Thyroid gland (tissue), 4 donors: ENCODE data around the gene ELL.

Experiments
- POLR2A ChIP-seq, 2 donors: fragments of 450-650 bp; IDR thresholded peaks; one replicate each; pipeline ENCODE4 v1.6.1; 2017; ENCODE audit warnings: antibody characterized with exemption in 2 of 2, mild to moderate bottlenecking in 2 of 2, moderate library complexity in 1 of 2
- TF ChIP-seq, protein P1 (sequence below), 6 experiments: fragments of 200-600 bp in 3 of 6; fragments of 450-650 bp in 3 of 6; sonication (generic) in 3 of 6; IDR thresholded peaks; one replicate each; pipeline ENCODE4 v1.5.1; 2016 to 2019; ENCODE audit warnings: antibody characterized with exemption in 6 of 6, mild to moderate bottlenecking in 2 of 6, inconsistent platforms in 1 of 6, moderate library complexity in 1 of 6

DNA sequence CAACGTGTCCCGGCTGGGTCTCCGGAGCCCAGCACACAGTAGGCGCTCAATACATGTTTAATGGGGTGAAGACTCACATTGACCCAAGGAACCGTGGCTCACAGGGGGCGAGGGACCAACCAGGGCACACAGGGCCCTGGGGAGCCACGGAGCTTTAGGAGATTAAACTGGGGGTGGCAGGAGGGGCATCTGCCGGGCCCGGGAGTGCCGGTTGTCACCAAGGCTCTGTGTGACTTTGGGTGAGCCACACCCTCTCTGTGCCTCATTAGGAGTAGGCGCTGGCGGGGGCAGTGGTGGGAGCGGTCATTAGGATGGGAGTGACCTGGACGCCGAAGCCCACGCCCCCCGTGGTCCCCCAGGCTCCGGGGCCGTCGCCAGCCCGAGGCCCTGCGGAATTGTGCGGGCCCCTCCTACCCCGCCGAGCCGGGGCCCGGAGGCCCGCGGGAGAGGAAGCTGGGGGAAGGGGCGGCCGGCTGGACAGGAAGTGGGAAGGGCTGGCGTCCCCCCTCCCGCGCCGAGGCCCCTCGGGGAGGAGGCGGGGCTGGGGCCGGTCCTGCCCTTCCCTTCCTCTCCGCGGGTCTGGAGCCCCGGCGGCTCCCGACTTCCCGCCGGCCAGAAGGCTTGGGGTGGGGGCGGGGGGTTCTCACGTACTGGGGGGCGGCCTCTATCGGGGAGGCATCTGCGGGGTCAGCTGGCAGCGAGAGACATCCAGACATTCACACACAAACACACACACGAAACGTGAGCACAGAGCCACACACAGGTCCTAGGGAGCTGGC is 104.4 kb downstream of the ELL start:
- TF ChIP-seq, protein P1, sequence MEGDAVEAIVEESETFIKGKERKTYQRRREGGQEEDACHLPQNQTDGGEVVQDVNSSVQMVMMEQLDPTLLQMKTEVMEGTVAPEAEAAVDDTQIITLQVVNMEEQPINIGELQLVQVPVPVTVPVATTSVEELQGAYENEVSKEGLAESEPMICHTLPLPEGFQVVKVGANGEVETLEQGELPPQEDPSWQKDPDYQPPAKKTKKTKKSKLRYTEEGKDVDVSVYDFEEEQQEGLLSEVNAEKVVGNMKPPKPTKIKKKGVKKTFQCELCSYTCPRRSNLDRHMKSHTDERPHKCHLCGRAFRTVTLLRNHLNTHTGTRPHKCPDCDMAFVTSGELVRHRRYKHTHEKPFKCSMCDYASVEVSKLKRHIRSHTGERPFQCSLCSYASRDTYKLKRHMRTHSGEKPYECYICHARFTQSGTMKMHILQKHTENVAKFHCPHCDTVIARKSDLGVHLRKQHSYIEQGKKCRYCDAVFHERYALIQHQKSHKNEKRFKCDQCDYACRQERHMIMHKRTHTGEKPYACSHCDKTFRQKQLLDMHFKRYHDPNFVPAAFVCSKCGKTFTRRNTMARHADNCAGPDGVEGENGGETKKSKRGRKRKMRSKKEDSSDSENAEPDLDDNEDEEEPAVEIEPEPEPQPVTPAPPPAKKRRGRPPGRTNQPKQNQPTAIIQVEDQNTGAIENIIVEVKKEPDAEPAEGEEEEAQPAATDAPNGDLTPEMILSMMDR (IDR thresholded peaks at IDR 0.05), result no peak
- no peak for TF ChIP-seq POLR2A (IDR thresholded peaks at IDR 0.05)
